HepG2 (cell line): ENCODE measurements around the gene SLC23A3. TPM values are rescaled to one million over a fixed set of nuclear protein-coding genes. Genes with fewer than 3 reads are reported as not detected.

Source experiments
- ARID2 ChIP-seq: sonication (generic); formaldehyde crosslinking; IDR thresholded peaks from 2 replicates; pipeline ENCODE4 v1.8.1; 2022; ENCODE audit warnings: mild to moderate bottlenecking, missing genetic modification reagents, borderline replicate concordance
- DPF2 ChIP-seq: sonication (generic); formaldehyde crosslinking; IDR thresholded peaks from 2 replicates; pipeline ENCODE4 v1.4.0; 2020; ENCODE audit warnings: mild to moderate bottlenecking, low read depth, missing genetic modification reagents, borderline replicate concordance
- RNF2 ChIP-seq: fragments of 450-650 bp; conservative IDR thresholded peaks from 2 replicates; pipeline ENCODE4 v1.6.1; 2016; ENCODE audit warnings: low read depth
- SMYD3 ChIP-seq: sonication (generic); formaldehyde crosslinking; IDR thresholded peaks from 2 replicates; pipeline ENCODE4 v1.8.1; 2023; ENCODE audit warnings: mild to moderate bottlenecking, missing genetic modification reagents
- TOPORS ChIP-seq: sonication (generic); formaldehyde crosslinking; IDR thresholded peaks from 2 replicates; pipeline ENCODE4 v1.8.0; 2023; ENCODE audit warnings: mild to moderate bottlenecking, missing genetic modification reagents
- ZNF138 ChIP-seq: sonication (generic); formaldehyde crosslinking; IDR thresholded peaks from 2 replicates; pipeline ENCODE4 v1.5.0; 2020; ENCODE audit warnings: mild to moderate bottlenecking, low read depth, missing genetic modification reagents
- ZNF430 ChIP-seq: sonication (generic); formaldehyde crosslinking; IDR thresholded peaks from 2 replicates; pipeline ENCODE4 v1.9.0; 2021; ENCODE audit warnings: mild to moderate bottlenecking, missing genetic modification reagents
- ZNF558 ChIP-seq: sonication (generic); formaldehyde crosslinking; IDR thresholded peaks from 2 replicates; pipeline ENCODE4 v1.9.0; 2022; ENCODE audit warnings: mild to moderate bottlenecking, missing genetic modification reagents, borderline replicate concordance
- ZNF75D ChIP-seq: sonication (generic); formaldehyde crosslinking; IDR thresholded peaks from 2 replicates; pipeline ENCODE4 v1.8.1; 2023; ENCODE audit warnings: missing genetic modification reagents, mild to moderate bottlenecking, borderline replicate concordance
- ZNF775 ChIP-seq: sonication (generic); formaldehyde crosslinking; IDR thresholded peaks from 2 replicates; pipeline ENCODE4 v1.4.0; 2020; ENCODE audit warnings: missing genetic modification reagents, mild to moderate bottlenecking, moderate library complexity, borderline replicate concordance
- ZNF891 ChIP-seq: sonication (generic); formaldehyde crosslinking; IDR thresholded peaks from 2 replicates; pipeline ENCODE4 v1.5.0; 2020; ENCODE audit warnings: mild to moderate bottlenecking, missing genetic modification reagents
- polyA plus RNA-seq, 8 experiments: library from polyadenylated mRNA; depleted of rRNA in 3 of 8; stranded (reverse) in 7 of 8; unstranded in 1 of 8; fragments of >200 nt; fragmentation: Illumina TruSeq in 4 of 8; extraction: Trizol in 4 of 8; gene quantifications; 2 replicates each; pipeline versions ENCODE4 v1.2.1 to v1.2.3, GENCODE V29; 2011 to 2016; ENCODE audit warnings: low read depth in 4 of 8, missing spikeins in 1 of 8, mixed read lengths in 1 of 8; ENCODE audit not compliant: insufficient read depth in 1 of 8
- total RNA-seq, 5 experiments: library from RNA; depleted of rRNA; stranded (reverse); fragments of >200 nt; fragmentation: Illumina TruSeq; extraction: Trizol; gene quantifications; 2 replicates each; pipeline ENCODE4 v1.2.3, GENCODE V29; 2016; ENCODE audit warnings: low read depth in 1 of 5
- TF ChIP-seq, protein P1 (sequence below): sonication (generic); formaldehyde crosslinking; IDR thresholded peaks from 2 replicates; pipeline ENCODE4 v1.9.0; 2021; ENCODE audit warnings: missing genetic modification reagents, mild to moderate bottlenecking, borderline replicate concordance
- TF ChIP-seq, protein P2 (sequence below): sonication (generic); formaldehyde crosslinking; IDR thresholded peaks from 2 replicates; pipeline ENCODE4 v1.5.0; 2020; ENCODE audit warnings: missing genetic modification reagents
- TF ChIP-seq, protein P3 (sequence below): sonication (generic); formaldehyde crosslinking; IDR thresholded peaks from 2 replicates; pipeline ENCODE4 v1.4.0; 2020; ENCODE audit warnings: missing genetic modification reagents, borderline replicate concordance
- TF ChIP-seq, protein P4 (sequence below): sonication (generic); formaldehyde crosslinking; IDR thresholded peaks from 2 replicates; pipeline ENCODE4 v1.5.0; 2020; ENCODE audit warnings: mild to moderate bottlenecking, missing genetic modification reagents, borderline replicate concordance

SLC23A3 gene
- total and polyA plus RNA-seq, 2 of the 13 experiments (the other 11 are each of a cell fraction or from before 2014, with no cell fraction given), result 0.38 to 0.78 TPM

DNA sequence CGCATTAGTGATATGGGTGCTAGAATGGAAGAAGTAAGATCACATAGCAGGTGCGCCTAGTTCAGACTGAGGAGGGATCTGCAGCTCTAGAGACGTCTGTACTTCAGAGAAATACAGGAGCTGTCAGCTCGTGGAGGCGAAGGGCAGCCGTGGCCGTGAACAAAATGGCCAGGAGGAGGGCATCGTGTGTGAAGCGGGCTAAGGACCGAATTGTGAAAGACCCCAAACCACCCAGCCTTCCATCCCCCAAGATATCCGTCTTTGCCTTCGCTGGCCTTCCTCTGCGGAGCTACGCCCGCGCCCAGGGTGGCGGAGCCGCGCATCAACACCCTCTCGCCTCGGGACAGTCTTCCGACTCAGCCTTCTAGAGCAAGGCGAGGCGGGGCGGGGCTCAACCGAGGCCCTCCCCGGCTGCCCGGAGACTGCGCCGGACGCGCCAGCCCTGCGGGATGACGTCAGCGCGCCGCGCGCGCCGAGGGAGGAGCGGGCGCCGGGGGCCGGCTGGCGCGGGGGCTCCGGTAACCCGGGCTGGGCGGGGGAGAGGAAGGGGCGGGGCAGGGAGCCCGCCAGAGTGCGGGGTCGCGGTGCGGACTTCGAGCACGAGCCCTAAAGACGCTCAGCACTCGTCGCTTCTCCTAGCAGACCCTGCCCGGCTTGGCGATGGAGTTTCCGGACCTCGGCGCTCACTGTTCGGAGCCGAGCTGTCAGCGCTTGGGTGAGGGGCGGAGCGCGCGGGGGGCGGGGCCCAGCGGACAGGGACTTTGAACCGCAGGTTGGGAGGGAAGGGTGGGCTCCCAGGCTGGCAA, 36.7 kb upstream of the SLC23A3 start, which contains the start of gene ZFAND2B (continued):
- TF ChIP-seq, protein P1, sequence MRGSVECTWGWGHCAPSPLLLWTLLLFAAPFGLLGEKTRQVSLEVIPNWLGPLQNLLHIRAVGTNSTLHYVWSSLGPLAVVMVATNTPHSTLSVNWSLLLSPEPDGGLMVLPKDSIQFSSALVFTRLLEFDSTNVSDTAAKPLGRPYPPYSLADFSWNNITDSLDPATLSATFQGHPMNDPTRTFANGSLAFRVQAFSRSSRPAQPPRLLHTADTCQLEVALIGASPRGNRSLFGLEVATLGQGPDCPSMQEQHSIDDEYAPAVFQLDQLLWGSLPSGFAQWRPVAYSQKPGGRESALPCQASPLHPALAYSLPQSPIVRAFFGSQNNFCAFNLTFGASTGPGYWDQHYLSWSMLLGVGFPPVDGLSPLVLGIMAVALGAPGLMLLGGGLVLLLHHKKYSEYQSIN (CRISPR knock-in tag), result no peak
- peak; percentile 77; the same call in 1 of the 2 replicates for TF ChIP-seq ZNF891
- TF ChIP-seq ZNF775 (CRISPR knock-in tag), result no peak
- TF ChIP-seq, protein P2, sequence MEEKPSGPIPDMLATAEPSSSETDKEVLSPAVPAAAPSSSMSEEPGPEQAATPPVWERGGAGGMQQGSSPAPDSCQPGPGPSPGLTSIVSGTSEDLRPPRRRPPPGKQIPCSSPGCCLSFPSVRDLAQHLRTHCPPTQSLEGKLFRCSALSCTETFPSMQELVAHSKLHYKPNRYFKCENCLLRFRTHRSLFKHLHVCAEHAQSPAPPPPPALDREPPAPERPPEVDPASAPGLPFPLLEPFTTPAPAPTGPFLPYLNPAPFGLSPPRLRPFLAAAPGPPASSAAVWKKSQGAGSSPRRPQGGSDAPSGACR (CRISPR knock-in tag), result peak; percentile 79
- TF ChIP-seq, protein P3, sequence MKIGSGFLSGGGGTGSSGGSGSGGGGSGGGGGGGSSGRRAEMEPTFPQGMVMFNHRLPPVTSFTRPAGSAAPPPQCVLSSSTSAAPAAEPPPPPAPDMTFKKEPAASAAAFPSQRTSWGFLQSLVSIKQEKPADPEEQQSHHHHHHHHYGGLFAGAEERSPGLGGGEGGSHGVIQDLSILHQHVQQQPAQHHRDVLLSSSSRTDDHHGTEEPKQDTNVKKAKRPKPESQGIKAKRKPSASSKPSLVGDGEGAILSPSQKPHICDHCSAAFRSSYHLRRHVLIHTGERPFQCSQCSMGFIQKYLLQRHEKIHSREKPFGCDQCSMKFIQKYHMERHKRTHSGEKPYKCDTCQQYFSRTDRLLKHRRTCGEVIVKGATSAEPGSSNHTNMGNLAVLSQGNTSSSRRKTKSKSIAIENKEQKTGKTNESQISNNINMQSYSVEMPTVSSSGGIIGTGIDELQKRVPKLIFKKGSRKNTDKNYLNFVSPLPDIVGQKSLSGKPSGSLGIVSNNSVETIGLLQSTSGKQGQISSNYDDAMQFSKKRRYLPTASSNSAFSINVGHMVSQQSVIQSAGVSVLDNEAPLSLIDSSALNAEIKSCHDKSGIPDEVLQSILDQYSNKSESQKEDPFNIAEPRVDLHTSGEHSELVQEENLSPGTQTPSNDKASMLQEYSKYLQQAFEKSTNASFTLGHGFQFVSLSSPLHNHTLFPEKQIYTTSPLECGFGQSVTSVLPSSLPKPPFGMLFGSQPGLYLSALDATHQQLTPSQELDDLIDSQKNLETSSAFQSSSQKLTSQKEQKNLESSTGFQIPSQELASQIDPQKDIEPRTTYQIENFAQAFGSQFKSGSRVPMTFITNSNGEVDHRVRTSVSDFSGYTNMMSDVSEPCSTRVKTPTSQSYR (CRISPR knock-in tag), result 0 out of 2 replicates have a peak, but pooled peaks have one; percentile 42
- no peak; the same call in 1 of the 2 replicates for TF ChIP-seq ZNF138 (CRISPR knock-in tag)
- TF ChIP-seq ZNF558 (CRISPR knock-in tag), result peak; percentile 87; the same call in 1 of the 2 replicates
- peak; percentile 51; the same call in 1 of the 2 replicates for TF ChIP-seq SMYD3 (CRISPR knock-in tag)
- TF ChIP-seq, protein P4, sequence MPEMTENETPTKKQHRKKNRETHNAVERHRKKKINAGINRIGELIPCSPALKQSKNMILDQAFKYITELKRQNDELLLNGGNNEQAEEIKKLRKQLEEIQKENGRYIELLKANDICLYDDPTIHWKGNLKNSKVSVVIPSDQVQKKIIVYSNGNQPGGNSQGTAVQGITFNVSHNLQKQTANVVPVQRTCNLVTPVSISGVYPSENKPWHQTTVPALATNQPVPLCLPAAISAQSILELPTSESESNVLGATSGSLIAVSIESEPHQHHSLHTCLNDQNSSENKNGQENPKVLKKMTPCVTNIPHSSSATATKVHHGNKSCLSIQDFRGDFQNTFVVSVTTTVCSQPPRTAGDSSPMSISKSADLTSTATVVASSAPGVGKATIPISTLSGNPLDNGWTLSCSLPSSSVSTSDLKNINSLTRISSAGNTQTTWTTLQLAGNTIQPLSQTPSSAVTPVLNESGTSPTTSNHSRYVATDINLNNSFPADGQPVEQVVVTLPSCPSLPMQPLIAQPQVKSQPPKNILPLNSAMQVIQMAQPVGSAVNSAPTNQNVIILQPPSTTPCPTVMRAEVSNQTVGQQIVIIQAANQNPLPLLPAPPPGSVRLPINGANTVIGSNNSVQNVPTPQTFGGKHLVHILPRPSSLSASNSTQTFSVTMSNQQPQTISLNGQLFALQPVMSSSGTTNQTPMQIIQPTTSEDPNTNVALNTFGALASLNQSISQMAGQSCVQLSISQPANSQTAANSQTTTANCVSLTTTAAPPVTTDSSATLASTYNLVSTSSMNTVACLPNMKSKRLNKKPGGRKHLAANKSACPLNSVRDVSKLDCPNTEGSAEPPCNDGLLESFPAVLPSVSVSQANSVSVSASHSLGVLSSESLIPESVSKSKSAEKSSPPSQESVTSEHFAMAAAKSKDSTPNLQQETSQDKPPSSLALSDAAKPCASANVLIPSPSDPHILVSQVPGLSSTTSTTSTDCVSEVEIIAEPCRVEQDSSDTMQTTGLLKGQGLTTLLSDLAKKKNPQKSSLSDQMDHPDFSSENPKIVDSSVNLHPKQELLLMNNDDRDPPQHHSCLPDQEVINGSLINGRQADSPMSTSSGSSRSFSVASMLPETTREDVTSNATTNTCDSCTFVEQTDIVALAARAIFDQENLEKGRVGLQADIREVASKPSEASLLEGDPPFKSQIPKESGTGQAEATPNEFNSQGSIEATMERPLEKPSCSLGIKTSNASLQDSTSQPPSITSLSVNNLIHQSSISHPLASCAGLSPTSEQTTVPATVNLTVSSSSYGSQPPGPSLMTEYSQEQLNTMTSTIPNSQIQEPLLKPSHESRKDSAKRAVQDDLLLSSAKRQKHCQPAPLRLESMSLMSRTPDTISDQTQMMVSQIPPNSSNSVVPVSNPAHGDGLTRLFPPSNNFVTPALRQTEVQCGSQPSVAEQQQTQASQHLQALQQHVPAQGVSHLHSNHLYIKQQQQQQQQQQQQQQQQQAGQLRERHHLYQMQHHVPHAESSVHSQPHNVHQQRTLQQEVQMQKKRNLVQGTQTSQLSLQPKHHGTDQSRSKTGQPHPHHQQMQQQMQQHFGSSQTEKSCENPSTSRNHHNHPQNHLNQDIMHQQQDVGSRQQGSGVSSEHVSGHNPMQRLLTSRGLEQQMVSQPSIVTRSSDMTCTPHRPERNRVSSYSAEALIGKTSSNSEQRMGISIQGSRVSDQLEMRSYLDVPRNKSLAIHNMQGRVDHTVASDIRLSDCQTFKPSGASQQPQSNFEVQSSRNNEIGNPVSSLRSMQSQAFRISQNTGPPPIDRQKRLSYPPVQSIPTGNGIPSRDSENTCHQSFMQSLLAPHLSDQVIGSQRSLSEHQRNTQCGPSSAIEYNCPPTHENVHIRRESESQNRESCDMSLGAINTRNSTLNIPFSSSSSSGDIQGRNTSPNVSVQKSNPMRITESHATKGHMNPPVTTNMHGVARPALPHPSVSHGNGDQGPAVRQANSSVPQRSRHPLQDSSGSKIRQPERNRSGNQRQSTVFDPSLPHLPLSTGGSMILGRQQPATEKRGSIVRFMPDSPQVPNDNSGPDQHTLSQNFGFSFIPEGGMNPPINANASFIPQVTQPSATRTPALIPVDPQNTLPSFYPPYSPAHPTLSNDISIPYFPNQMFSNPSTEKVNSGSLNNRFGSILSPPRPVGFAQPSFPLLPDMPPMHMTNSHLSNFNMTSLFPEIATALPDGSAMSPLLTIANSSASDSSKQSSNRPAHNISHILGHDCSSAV (CRISPR knock-in tag), result no peak
- peak; percentile 88 for TF ChIP-seq TOPORS (CRISPR knock-in tag)
- no peak for TF ChIP-seq ZNF75D
- 0 out of 2 replicates have a peak, but pooled peaks have one; percentile 29 for TF ChIP-seq ZNF430 (CRISPR knock-in tag)
- TF ChIP-seq DPF2, result no peak
- peak; percentile 98 for TF ChIP-seq ARID2 (CRISPR knock-in tag)
- TF ChIP-seq RNF2, result no peak; the same call in 1 of the 2 replicates
